ENCODE data around the gene FAM117B. TPM values are rescaled to one million over a fixed set of nuclear protein-coding genes. Genes with fewer than 3 reads are reported as not detected.

The FAM117B gene
- total RNA-seq, 1 experiment from 2014 or later, result 9.1 TPM

GRCh38 chr2:202813387-202813786, 178.6 kb downstream of the FAM117B start:
- no peaks in the 10 kb centered on the region for H3K36me3 ChIP-seq (ENCODE audit: control insufficient read depth in 1 of 2, insufficient read depth in 2 of 2, low read length in 2 of 2)
- RAD21 ChIA-PET (ENCODE audit: low non-redundant PET in 1 of 2, low total read pairs in 2 of 2, uncharacterized antibody in 2 of 2, unreplicated experiment in 2 of 2), result no interaction called here
- no peak overlapping the region for H3K27ac ChIP-seq (ENCODE audit: low read depth, low read length)
- H4K20me1 ChIP-seq (ENCODE audit: insufficient read depth), result no peaks in the 10 kb centered on the region
- ATAC-seq (no peak), DNase-seq (ENCODE audit: low read depth, low spot score) (no peak)
- no peak overlapping the region for H3K4me2 ChIP-seq (ENCODE audit: low read length)
- no peaks in the 10 kb centered on the region for H3K9me3 ChIP-seq (ENCODE audit: control insufficient read depth in 1 of 2, insufficient read depth in 1 of 2, low read depth in 1 of 2, low read length in 2 of 2)
- no peaks in the 10 kb centered on the region for H3K4me1 ChIP-seq (ENCODE audit: control insufficient read depth in 1 of 2, insufficient read depth in 2 of 2, low read length in 2 of 2)
- no peaks in the 10 kb centered on the region for H3K9me2 ChIP-seq (ENCODE audit: insufficient read depth)
- no peaks in the 10 kb centered on the region for H3K27me3 ChIP-seq (ENCODE audit: insufficient read depth, low read length)
- POLR2A ChIA-PET, result no interaction called here
- no peaks in the 10 kb centered on the region for H3K79me2 ChIP-seq (ENCODE audit: insufficient read depth, low read length)
- no TSS peak for BruUV-seq (replicated peaks)
- intact Hi-C loops (cut with micrococcal nuclease), result no loop called here
- TF ChIP-seq ZBTB33 (IDR thresholded peaks at IDR 0.05; ENCODE audit: extremely low read depth, insufficient replicate concordance, low read length) (no peak), TCF7L2 (IDR thresholded peaks at IDR 0.05; ENCODE audit: borderline replicate concordance, extremely low read depth, insufficient read depth, insufficient read length) (no peak), JUND (IDR thresholded peaks at IDR 0.05) (no peak), POLR2AphosphoS5 (IDR thresholded peaks at IDR 0.05; ENCODE audit: low read depth, low read length) (no peak), CEBPB (IDR thresholded peaks at IDR 0.05; ENCODE audit: low read depth) (no peak), SRF (IDR thresholded peaks at IDR 0.05; ENCODE audit: low read depth) (no peak), EGR1 (IDR thresholded peaks at IDR 0.05; ENCODE audit: low read depth) (no peak), SP1 (IDR thresholded peaks at IDR 0.05; ENCODE audit: low read depth) (no peak), ATF3 (IDR thresholded peaks at IDR 0.05) (no peak), EZH2 (IDR thresholded peaks at IDR 0.05) (no peak), POLR2A (IDR thresholded peaks at IDR 0.05; ENCODE audit: borderline replicate concordance, extremely low read depth, insufficient read depth, insufficient read length) (no peak), CBX3 (IDR thresholded peaks at IDR 0.05; ENCODE audit: low read depth) (no peak), REST (IDR thresholded peaks at IDR 0.05; ENCODE audit: low read depth) (no peak), SIN3A (IDR thresholded peaks at IDR 0.05; ENCODE audit: low read depth) (no peak), ZNF274 (IDR thresholded peaks at IDR 0.05; ENCODE audit: low read depth, low read length) (no peak)
- CTCF ChIA-PET, result interaction anchor here (1.1 kb wide), 1 partner anchor 18 kb away, joined by 3 read pairs; no protein-coding TSS in a partner anchor
- H2AFZ ChIP-seq (ENCODE audit: low read depth, low read length, poor library complexity, severe bottlenecking), result no peak overlapping the region
- no peak overlapping the region for H3K4me3 ChIP-seq (replicated peaks in 1 of 2; ENCODE audit: low read depth in 1 of 2, low read length in 2 of 2)
- no peak overlapping the region for H3K9ac ChIP-seq (ENCODE audit: low read length)
